ENCODE measurements around the gene TRABD2B.

The TRABD2B gene

GRCh38 chr1:47713975-47714767 is 283.0 kb downstream of the TRABD2B start:
- no peak for TF ChIP-seq FOXM1 (IDR thresholded peaks at IDR 0.05; ENCODE audit: borderline replicate concordance, low read depth)
- no peak for TF ChIP-seq TCF12 (IDR thresholded peaks at IDR 0.05; ENCODE audit: low read depth)
- TF ChIP-seq NFIC (IDR thresholded peaks at IDR 0.05), result no peak
- TF ChIP-seq CEBPB (IDR thresholded peaks at IDR 0.05), result no peak

DNA sequence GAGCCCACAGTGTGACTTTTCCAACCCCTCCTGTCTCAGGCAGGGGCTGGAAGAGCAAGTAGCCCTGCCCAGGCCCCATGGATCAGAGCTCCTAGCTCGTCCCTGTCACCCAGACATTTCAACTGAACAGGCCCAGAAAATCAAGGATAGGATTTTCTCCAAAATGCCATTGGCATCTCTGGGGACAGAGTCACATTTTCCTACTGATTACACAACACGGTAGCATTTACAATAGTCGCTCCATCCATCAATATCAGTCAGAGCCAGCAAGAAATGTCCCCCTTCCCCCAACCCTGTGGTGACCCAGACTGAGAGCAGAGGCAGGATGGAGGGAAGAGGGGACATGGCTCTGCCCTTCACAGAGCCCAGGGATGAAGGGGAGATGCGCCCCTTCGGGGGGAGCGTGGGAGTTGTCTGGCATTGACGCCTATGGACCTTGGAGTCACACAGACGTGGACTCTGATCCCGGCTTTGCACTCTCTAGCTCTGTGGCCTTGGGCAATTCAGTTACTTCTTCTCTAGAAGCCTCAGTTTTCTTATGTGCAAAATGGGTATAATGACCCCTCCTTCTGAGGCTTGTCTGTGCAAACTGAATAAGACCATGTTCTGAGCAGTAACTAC is 283.7 kb downstream of the TRABD2B start:
- TF ChIP-seq NFIC (IDR thresholded peaks at IDR 0.05) (no peak), CEBPB (IDR thresholded peaks at IDR 0.05) (no peak), RAD21 (IDR thresholded peaks at IDR 0.05; ENCODE audit: low read depth) (no peak), YY1 (IDR thresholded peaks at IDR 0.05; ENCODE audit: low read depth) (no peak), TCF12 (IDR thresholded peaks at IDR 0.05; ENCODE audit: low read depth) (no peak), USF1 (IDR thresholded peaks at IDR 0.05) (no peak), REST (IDR thresholded peaks at IDR 0.05; ENCODE audit: low read depth) (no peak), CREB1 (IDR thresholded peaks at IDR 0.05; ENCODE audit: low read depth) (no peak), TAF1 (IDR thresholded peaks at IDR 0.05; ENCODE audit: low read depth) (no peak), FOXM1 (IDR thresholded peaks at IDR 0.05; ENCODE audit: borderline replicate concordance, low read depth) (no peak), EGR1 (IDR thresholded peaks at IDR 0.05) (no peak), EP300 (IDR thresholded peaks at IDR 0.05; ENCODE audit: borderline replicate concordance) (no peak), TEAD4 (IDR thresholded peaks at IDR 0.05) (no peak)

GRCh38 chr1:47712596-47713299 is 284.4 kb downstream of the TRABD2B start:
- TF ChIP-seq EGR1 (IDR thresholded peaks at IDR 0.05) (no peak), USF1 (IDR thresholded peaks at IDR 0.05) (no peak), MAX (IDR thresholded peaks at IDR 0.05) (no peak)

DNA sequence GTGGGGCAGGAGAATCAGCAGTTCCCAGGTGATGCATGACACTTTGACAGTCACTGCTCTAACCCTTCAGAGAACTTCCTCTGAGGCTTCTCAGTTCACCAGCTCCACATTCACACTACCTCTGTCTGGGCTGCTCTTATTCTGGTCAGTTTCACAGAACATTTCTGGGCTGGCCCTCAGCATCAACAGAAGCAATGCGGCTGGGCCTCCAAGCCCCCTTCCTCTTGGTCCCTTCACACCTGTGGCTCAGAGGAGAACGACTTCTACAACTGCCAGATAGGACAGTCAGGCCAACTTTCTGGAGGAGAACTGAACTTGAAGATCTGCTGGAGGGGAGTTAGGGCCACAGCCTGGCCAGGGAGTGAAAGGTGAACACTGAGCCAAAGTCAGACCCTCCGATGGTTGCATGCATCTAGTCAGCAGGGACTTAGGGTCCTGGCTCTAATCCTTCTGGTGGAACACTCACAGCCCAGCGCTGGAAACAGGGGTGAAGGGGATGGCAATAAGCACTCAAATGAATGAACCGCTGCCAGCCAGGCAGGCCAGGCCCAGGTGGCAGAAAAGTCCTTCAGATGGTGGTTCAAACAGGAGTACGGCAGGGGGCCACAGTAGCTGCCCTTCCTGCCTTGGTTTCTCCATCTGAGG is 285.2 kb downstream of the TRABD2B start:
- TF ChIP-seq REST (IDR thresholded peaks at IDR 0.05; ENCODE audit: low read depth) (no peak), MAX (IDR thresholded peaks at IDR 0.05) (no peak), ZBTB7A (IDR thresholded peaks at IDR 0.05; ENCODE audit: low read depth) (no peak), RAD21 (IDR thresholded peaks at IDR 0.05; ENCODE audit: low read depth) (no peak), CEBPB (IDR thresholded peaks at IDR 0.05) (no peak), EGR1 (IDR thresholded peaks at IDR 0.05) (no peak), EP300 (IDR thresholded peaks at IDR 0.05; ENCODE audit: borderline replicate concordance) (no peak), YY1 (IDR thresholded peaks at IDR 0.05; ENCODE audit: low read depth) (no peak), FOXM1 (IDR thresholded peaks at IDR 0.05; ENCODE audit: borderline replicate concordance, low read depth) (no peak), CREB1 (IDR thresholded peaks at IDR 0.05; ENCODE audit: low read depth) (no peak)

DNA sequence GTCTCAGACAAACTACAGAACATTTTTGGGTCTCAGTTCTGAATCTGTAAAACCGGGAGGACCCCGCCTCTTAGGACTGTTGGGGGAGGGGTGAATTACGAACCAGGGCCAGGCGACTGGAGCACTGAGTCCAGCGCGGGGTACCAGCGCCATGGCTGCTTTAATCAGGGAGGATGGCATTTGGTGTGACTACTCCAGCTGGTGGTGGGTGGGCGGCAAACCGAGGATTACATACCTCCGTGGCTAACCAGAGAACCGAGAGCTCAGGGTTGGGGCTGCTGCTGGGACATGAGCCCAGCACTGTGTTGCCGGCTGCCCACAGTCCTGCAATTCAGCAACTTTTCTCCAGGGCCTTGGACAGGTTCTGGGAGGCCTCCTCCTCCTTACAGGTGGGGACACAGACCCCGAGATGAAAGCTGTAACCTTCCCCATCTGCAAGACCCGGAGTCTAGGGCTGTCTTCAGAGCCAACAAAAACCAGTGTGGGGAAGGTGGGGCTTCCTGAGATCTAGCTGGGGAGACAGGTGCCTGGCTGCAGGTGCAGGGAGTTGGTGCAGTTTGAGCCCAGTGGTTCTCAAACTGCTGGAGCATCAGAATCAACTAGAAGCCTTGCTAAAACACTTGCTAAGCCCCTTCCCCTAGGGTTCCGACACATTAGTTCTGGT is 285.9 kb downstream of the TRABD2B start:
- TF ChIP-seq NFIC (IDR thresholded peaks at IDR 0.05) (no peak), CEBPB (IDR thresholded peaks at IDR 0.05) (no peak), RAD21 (IDR thresholded peaks at IDR 0.05; ENCODE audit: low read depth) (no peak), ZBTB7A (IDR thresholded peaks at IDR 0.05; ENCODE audit: low read depth) (no peak), TAF1 (IDR thresholded peaks at IDR 0.05; ENCODE audit: low read depth) (no peak), EP300 (IDR thresholded peaks at IDR 0.05; ENCODE audit: borderline replicate concordance) (no peak), MAX (IDR thresholded peaks at IDR 0.05) (no peak), EGR1 (IDR thresholded peaks at IDR 0.05) (no peak), USF1 (IDR thresholded peaks at IDR 0.05) (no peak)
